Endothelial cell of hepatic sinusoid (primary cell): Measurements from ENCODE around the gene KRT82.
"Not testable (repeated sequence)": the region's sequence is repeated elsewhere in the genome, so short reads cannot be mapped to it uniquely, and the experiment has no call there.

Experiments used
- in situ Hi-C: cut with HindIII; loops from 2 replicates; pipeline ENCODE4 v1.10.0; 2017; ENCODE audit warnings: low sequenced_read_pairs

KRT82 gene

DNA sequence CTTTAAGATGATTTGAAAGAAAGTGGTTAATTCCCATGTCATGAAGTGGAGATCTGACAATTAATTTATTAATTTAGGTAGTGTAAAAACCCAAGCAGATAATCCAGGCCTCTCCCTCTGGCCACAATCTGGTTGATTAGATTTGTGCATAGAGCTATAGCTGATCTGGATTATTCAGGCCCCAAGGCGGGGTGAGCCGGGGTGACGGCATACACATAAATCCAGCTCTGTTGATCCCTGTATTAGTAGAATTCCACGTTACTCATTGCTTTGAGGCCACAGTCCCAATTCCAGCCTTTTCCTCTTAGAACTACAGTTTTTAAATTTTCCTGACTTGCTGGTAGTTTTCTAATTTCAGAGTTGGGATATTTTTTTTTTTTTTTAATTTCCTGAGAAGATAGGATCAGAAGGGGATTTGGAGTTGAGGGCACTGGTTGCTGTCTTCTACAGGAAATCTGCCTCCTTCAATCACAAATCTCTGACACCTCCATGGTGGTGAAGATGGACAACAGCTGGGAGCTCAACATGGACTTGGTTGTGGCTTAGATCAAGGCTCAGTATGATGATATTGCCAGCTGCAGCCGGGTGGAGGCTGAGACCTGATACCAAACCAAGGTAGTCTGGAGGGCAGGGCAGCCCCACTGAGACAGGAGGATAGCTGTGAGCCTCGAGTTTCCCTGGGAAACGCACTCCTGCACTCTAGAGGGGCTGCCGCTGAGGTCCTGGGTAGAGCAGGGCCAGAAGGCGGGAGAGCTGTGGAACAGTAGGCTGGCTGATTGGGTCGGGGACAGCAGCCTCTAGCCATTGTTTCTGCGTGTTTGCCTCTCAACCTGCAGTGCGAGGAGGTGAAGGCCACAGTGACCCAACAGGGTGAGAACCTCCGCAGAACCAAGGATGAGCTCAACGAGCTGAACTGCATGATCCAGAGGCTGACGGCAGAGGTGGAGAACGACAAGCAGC, 58.3 kb downstream of the KRT82 start:
- in situ Hi-C loops, result no loop called here

GRCh38 chr12:52347016-52347415, 59.1 kb downstream of the KRT82 start:
- in situ Hi-C loops, result no loop called here

DNA sequence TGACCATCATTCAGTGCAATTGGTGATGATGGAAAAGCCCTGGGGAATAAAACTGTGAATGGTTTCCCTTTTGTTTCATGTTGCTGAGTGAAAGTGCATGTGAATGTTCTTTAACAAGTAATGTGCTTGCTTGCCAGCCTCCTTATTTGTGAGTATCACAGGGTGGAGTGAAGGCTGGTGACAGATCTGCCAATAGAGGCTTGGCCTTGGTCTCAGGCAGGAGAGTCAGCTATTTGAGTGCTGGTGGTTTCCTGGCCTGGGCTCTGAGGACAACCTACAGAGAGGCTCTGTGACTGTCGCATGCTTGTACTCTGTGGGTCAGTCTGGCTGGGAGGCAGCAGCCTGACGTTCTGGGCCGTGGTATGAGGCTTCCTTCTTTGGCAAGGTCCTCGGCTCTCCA, 59.5 kb downstream of the KRT82 start:
- in situ Hi-C loops, result no loop called here

DNA sequence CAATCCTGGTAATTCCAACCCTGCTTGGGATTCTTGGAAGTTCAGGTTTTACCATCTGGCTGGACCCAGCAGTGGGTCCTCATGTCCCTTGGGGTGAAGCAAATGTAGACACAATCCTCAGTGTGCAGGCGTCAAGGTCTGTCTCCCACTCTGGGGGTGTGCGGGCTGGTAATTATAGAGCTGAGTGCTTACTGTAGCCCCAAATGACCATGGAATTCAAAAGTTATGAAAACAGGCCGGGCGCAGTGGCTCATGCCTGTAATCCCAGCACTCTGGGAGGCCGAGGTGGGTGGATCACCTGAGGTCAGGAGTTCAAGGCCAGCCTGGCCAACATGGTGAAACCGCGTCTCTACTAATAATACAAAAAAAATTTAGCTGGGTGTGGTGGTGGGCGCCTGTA, 61.1 kb downstream of the KRT82 start:
- in situ Hi-C loops, result not testable (repeated sequence)

DNA sequence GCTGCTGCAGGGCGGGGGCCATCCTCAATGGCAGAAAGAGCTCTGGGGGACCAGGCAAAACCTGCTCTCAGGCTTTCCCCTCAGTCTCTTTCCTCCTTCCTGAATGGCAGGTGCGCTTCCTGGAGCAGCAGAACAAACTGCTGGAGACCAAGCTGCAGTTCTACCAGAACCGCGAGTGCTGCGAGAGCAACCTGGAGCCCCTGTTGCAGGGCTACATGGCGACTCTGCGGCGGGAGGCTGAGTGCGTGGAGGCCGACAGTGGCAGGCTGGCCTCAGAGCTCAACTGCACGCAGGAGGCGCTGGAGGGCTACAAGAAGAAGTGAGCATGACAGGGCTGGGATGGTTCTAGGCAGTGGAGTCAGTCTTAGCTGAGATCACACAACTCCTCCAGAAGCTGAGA, 62.0 kb downstream of the KRT82 start:
- in situ Hi-C loops, result no loop called here
